ENCODE data around the gene PGA3.
"Not testable (repeated sequence)": the region's sequence is repeated elsewhere in the genome, so short reads cannot be mapped to it uniquely, and the experiment has no call there.

PGA3 gene

GRCh38 chr11:61240288-61240687 is 37.0 kb downstream of the PGA3 start:
- H3K4me1 ChIP-seq (ENCODE audit: control insufficient read depth, low read depth, low read length); H4K5ac ChIP-seq (ENCODE audit: low read length); H3K56ac ChIP-seq (ENCODE audit: low read length); H3K79me1 ChIP-seq (ENCODE audit: low read length); DNase-seq; H3K18ac ChIP-seq (ENCODE audit: low read length); H3K27me3 ChIP-seq (ENCODE audit: insufficient read depth, low read length, poor library complexity); H2AK5ac ChIP-seq (ENCODE audit: low read length); H2BK120ac ChIP-seq (ENCODE audit: low read depth, low read length); H4K8ac ChIP-seq (ENCODE audit: low read depth, low read length); H3K4me2 ChIP-seq (ENCODE audit: low read length); H3K23ac ChIP-seq (ENCODE audit: low read length); H3K9ac ChIP-seq (ENCODE audit: low read length); H3K36me3 ChIP-seq (ENCODE audit: control insufficient read depth, insufficient read depth, low read length); H3K27ac ChIP-seq (ENCODE audit: low read depth, low read length); H3K79me2 ChIP-seq (ENCODE audit: control insufficient read depth, insufficient read depth, low read length); H2BK15ac ChIP-seq (replicated peaks; ENCODE audit: low read depth); H3K4me3 ChIP-seq (ENCODE audit: low read length); H2BK5ac ChIP-seq (ENCODE audit: low read length); H3K4ac ChIP-seq (ENCODE audit: low read depth, low read length): not testable (repeated sequence)
- no CpG with 5 or more reads among the region's 8 CpGs for WGBS (ENCODE audit: extremely low coverage, insufficient coverage, low lambda C conversion rate)

- H2AK5ac ChIP-seq (ENCODE audit: low read length), result not testable (repeated sequence)
- no CpG with 5 or more reads among the region's 8 CpGs for WGBS (ENCODE audit: extremely low coverage, insufficient coverage, low lambda C conversion rate)
These were observed 37.6 kb downstream of the PGA3 start, which contains the start of gene PGA5 for GRCh38 chr11:61240875-61241274. PGA5 (plus strand) TSS chr11:61241175; CDS start chr11:61241227, 52 bp downstream.

GRCh38 chr11:61241526-61241925 is 38.2 kb downstream of the PGA3 start:
- not testable (repeated sequence) for H3K4me2 ChIP-seq (ENCODE audit: low read length); H3K36me3 ChIP-seq (ENCODE audit: control insufficient read depth, insufficient read depth, low read length); H2BK5ac ChIP-seq (ENCODE audit: low read length); H3K79me2 ChIP-seq (ENCODE audit: control insufficient read depth, insufficient read depth, low read length); H3K23ac ChIP-seq (ENCODE audit: low read length); H3K4me3 ChIP-seq (ENCODE audit: low read length); H3K9ac ChIP-seq (ENCODE audit: low read length); H3K79me1 ChIP-seq (ENCODE audit: low read length); H2BK120ac ChIP-seq (ENCODE audit: low read depth, low read length); H4K8ac ChIP-seq (ENCODE audit: low read depth, low read length); H3K27me3 ChIP-seq (ENCODE audit: insufficient read depth, low read length, poor library complexity); H3K56ac ChIP-seq (ENCODE audit: low read length); H4K5ac ChIP-seq (ENCODE audit: low read length); H2AK5ac ChIP-seq (ENCODE audit: low read length); H3K27ac ChIP-seq (ENCODE audit: low read depth, low read length); H3K4ac ChIP-seq (ENCODE audit: low read depth, low read length); H3K18ac ChIP-seq (ENCODE audit: low read length); H2BK15ac ChIP-seq (replicated peaks; ENCODE audit: low read depth); H3K4me1 ChIP-seq (ENCODE audit: control insufficient read depth, low read depth, low read length); DNase-seq
- WGBS (ENCODE audit: extremely low coverage, insufficient coverage, low lambda C conversion rate), result no CpG with 5 or more reads among the region's 5 CpGs

More at GRCh38 chr11:61240875-61241274, 37.6 kb downstream of the PGA3 start, which contains the start of gene PGA5:
- H3K79me2 ChIP-seq (ENCODE audit: control insufficient read depth, insufficient read depth, low read length); H3K56ac ChIP-seq (ENCODE audit: low read length); H3K36me3 ChIP-seq (ENCODE audit: control insufficient read depth, insufficient read depth, low read length); H3K4me3 ChIP-seq (ENCODE audit: low read length); H3K27me3 ChIP-seq (ENCODE audit: insufficient read depth, low read length, poor library complexity); H2BK120ac ChIP-seq (ENCODE audit: low read depth, low read length); H3K4me2 ChIP-seq (ENCODE audit: low read length); H3K18ac ChIP-seq (ENCODE audit: low read length); H3K27ac ChIP-seq (ENCODE audit: low read depth, low read length); H2BK15ac ChIP-seq (replicated peaks; ENCODE audit: low read depth); H4K8ac ChIP-seq (ENCODE audit: low read depth, low read length); H3K23ac ChIP-seq (ENCODE audit: low read length); H3K4ac ChIP-seq (ENCODE audit: low read depth, low read length); H3K4me1 ChIP-seq (ENCODE audit: control insufficient read depth, low read depth, low read length); H3K79me1 ChIP-seq (ENCODE audit: low read length); H3K9ac ChIP-seq (ENCODE audit: low read length); H2BK5ac ChIP-seq (ENCODE audit: low read length); H4K5ac ChIP-seq (ENCODE audit: low read length); DNase-seq: not testable (repeated sequence)

GRCh38 chr11:61245284-61245964 is 42.1 kb downstream of the PGA3 start:
- not testable (repeated sequence) for H3K9ac ChIP-seq (ENCODE audit: low read length)
- WGBS (ENCODE audit: extremely low coverage, insufficient coverage, low lambda C conversion rate), result no CpG with 5 or more reads among the region's 10 CpGs

GRCh38 chr11:61248071-61248470 is 44.8 kb downstream of the PGA3 start:
- H3K4ac ChIP-seq (ENCODE audit: low read depth, low read length); H3K4me2 ChIP-seq (ENCODE audit: low read length); H3K27ac ChIP-seq (ENCODE audit: low read depth, low read length); H3K56ac ChIP-seq (ENCODE audit: low read length); H2BK5ac ChIP-seq (ENCODE audit: low read length); H3K4me1 ChIP-seq (ENCODE audit: control insufficient read depth, low read depth, low read length); H3K9ac ChIP-seq (ENCODE audit: low read length); H4K8ac ChIP-seq (ENCODE audit: low read depth, low read length); H3K23ac ChIP-seq (ENCODE audit: low read length); H3K36me3 ChIP-seq (ENCODE audit: control insufficient read depth, insufficient read depth, low read length); DNase-seq; H2AK5ac ChIP-seq (ENCODE audit: low read length); H3K27me3 ChIP-seq (ENCODE audit: insufficient read depth, low read length, poor library complexity); H3K18ac ChIP-seq (ENCODE audit: low read length); H2BK15ac ChIP-seq (replicated peaks; ENCODE audit: low read depth); H4K5ac ChIP-seq (ENCODE audit: low read length); H3K4me3 ChIP-seq (ENCODE audit: low read length); H3K79me2 ChIP-seq (ENCODE audit: control insufficient read depth, insufficient read depth, low read length); H3K79me1 ChIP-seq (ENCODE audit: low read length); H2BK120ac ChIP-seq (ENCODE audit: low read depth, low read length): not testable (repeated sequence)
- WGBS (ENCODE audit: extremely low coverage, insufficient coverage, low lambda C conversion rate), result no CpG with 5 or more reads among the region's 9 CpGs

More at GRCh38 chr11:61245284-61245964, 42.1 kb downstream of the PGA3 start:
- H3K4me2 ChIP-seq (ENCODE audit: low read length); H3K79me2 ChIP-seq (ENCODE audit: control insufficient read depth, insufficient read depth, low read length); H3K27me3 ChIP-seq (ENCODE audit: insufficient read depth, low read length, poor library complexity); H2BK15ac ChIP-seq (replicated peaks; ENCODE audit: low read depth); H2AK5ac ChIP-seq (ENCODE audit: low read length); DNase-seq; H2BK5ac ChIP-seq (ENCODE audit: low read length); H3K4ac ChIP-seq (ENCODE audit: low read depth, low read length); H3K36me3 ChIP-seq (ENCODE audit: control insufficient read depth, insufficient read depth, low read length); H3K4me1 ChIP-seq (ENCODE audit: control insufficient read depth, low read depth, low read length); H3K23ac ChIP-seq (ENCODE audit: low read length); H4K5ac ChIP-seq (ENCODE audit: low read length); H2BK120ac ChIP-seq (ENCODE audit: low read depth, low read length); H3K18ac ChIP-seq (ENCODE audit: low read length); H3K56ac ChIP-seq (ENCODE audit: low read length); H3K27ac ChIP-seq (ENCODE audit: low read depth, low read length); H3K4me3 ChIP-seq (ENCODE audit: low read length); H4K8ac ChIP-seq (ENCODE audit: low read depth, low read length); H3K79me1 ChIP-seq (ENCODE audit: low read length): not testable (repeated sequence)

GRCh38 chr11:61249201-61249600 is 45.9 kb downstream of the PGA3 start:
- not testable (repeated sequence) for H3K4me3 ChIP-seq (ENCODE audit: low read length); H2BK120ac ChIP-seq (ENCODE audit: low read depth, low read length); H3K36me3 ChIP-seq (ENCODE audit: control insufficient read depth, insufficient read depth, low read length); H3K79me2 ChIP-seq (ENCODE audit: control insufficient read depth, insufficient read depth, low read length); H4K5ac ChIP-seq (ENCODE audit: low read length); H3K27ac ChIP-seq (ENCODE audit: low read depth, low read length); H4K8ac ChIP-seq (ENCODE audit: low read depth, low read length); H3K18ac ChIP-seq (ENCODE audit: low read length); DNase-seq; H3K27me3 ChIP-seq (ENCODE audit: insufficient read depth, low read length, poor library complexity); H3K9ac ChIP-seq (ENCODE audit: low read length); H3K23ac ChIP-seq (ENCODE audit: low read length); H3K4me2 ChIP-seq (ENCODE audit: low read length); H2AK5ac ChIP-seq (ENCODE audit: low read length); H2BK15ac ChIP-seq (replicated peaks; ENCODE audit: low read depth); H2BK5ac ChIP-seq (ENCODE audit: low read length); H3K4ac ChIP-seq (ENCODE audit: low read depth, low read length); H3K56ac ChIP-seq (ENCODE audit: low read length); H3K4me1 ChIP-seq (ENCODE audit: control insufficient read depth, low read depth, low read length); H3K79me1 ChIP-seq (ENCODE audit: low read length)
- no CpG with 5 or more reads among the region's 8 CpGs for WGBS (ENCODE audit: extremely low coverage, insufficient coverage, low lambda C conversion rate)
